Activated CD4-positive, alpha-beta T cell treated with anti-CD3 and anti-CD28 coated beads, Interleukin-2, Interleukin-4, amounts not matched to agents 100 ng/mL and 50 ng/mL, durations not matched to agents 16 hours and 8 hours (primary cell): ENCODE results near the gene TMEM187.
A peak's percentile ranks its signal among the peaks of the same experiment; 100 is the strongest.

Experiments used
- DNase-seq: peaks from one replicate; pipeline ENCODE4 v3.0.0-alpha.2; 2020; ENCODE audit warnings: low spot score

TMEM187 gene

DNA sequence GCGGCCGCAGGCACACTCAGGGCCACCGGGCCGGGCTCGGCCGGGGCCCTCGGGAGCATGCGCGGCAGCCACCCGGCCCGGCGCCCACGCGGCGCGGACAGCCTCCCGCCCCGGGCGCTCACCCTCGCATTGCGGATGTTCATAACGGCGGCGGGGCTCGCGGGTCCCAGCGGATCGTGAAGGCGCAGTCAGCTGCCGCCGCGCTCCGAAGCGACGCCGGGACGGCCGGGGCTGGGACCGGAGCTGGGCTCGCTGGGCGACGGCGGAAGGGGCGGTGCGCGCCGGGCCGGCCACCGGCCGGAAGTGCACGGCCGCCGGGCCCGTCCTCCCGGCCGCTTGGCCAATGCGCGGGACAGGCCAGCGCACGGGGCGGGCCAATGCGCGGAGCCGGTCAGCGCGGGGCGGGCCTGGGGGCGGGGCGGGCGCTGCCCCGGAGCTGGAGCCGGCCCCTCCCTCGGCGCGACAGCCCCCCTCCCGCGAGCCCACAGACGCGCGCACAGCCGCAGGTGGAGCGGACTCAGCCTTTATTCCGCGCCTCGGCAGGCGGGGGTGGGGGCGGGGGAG, 37.7 kb upstream of the TMEM187 start, which contains the start of gene NAA10:
TSS of gene NAA10 (minus strand) at position 276 of the 564 bp plus-strand sequence. CDS start at position 143, 133 bp downstream.
- DNase-seq = peak; percentile 69

DNA sequence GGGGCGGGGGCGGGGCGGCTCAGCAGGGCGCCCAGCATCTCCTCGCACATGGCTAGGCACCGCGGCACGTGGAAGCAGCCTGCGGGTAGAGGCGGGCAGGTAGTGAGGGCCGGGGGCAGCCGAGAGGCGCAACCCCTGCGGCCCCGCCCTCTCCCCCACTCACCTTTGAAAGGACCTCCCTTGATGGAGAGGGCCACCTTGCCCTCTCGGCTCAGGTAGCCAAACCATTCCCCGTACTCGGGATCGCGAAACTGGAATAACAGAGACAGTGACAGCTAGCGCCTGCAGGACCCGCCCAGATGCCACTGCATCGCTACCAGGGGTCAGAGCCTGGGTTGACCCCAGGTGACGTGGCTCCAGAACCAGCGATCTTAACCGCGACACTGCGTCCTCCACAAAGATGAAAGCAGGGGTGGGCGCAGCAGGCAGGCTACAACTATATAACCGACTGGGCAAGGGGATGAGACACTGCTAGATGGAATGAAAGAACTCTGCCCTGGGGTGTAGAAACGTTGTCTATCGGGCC, 37.2 kb upstream of the TMEM187 start:
- no peak for DNase-seq

- no peak for DNase-seq
These were observed 35.5 kb upstream of the TMEM187 start for GRCh38 chrX:153937056-153937455.

- DNase-seq = no peak
These were observed 34.2 kb upstream of the TMEM187 start for GRCh38 chrX:153938226-153938786.

DNA sequence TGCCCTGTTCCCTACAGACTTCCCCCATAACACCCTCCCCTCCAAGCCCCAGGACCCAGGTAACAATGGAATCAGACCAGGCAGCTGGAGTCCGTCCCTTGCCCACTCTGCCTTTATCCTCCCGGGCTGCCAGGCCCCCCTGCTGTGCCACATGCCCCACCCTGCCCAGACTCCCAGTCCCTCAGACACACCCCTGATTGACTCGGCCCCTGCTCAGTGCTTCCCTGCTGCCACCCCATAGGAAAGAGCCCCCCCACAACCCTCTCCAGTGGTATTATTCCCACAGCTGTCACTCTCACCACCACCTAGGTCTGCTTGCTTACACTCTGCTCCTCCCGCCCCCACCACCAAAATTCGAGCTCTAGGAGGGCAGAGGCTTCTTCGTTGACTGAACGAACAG, 33.0 kb upstream of the TMEM187 start:
- no peak for DNase-seq

DNA sequence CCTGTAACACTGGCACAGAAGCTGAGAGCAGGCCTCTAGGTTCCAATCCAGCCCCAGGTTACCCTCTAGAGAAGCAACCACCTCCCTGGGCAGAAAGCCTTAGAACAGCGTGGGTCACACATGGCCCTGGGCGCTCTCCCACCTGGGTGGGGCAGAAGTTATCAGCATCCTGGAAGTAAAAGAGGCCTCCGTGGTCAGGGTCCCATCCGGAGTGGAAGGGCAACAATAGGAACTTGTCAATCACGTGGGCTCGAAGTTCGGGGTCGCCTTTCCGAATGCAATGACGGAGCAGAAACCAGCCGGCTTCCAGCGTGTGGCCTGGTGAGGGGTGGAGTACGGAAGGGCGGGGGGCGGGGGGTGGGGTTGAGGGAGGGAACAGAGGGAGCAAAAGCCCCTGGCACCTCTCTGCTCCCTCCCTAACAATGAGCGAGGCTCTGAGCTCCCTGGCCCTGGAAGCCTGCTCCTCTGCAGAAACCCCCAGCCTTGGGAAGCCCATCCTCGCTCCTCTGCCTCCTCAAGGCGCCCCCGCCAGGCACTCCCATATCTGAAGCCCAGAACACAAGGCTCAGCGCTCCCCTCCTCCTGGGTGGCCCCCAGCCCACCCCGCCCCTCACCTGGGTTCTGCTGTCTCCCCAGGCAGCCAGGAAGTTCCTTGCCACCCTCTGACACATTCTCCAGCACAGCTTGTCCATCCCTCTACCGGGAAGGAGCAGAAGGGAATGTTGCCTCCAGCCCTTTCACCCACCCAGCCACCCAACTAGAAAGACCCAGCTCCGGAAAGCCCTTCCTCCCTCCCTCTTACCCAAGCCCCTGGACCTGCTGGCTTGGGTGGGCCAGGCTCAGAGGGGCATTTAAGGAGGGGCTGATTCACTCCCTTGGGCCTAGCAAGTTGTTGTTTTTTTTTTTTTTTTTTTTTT, 31.0 kb upstream of the TMEM187 start:
- no peak for DNase-seq

DNA sequence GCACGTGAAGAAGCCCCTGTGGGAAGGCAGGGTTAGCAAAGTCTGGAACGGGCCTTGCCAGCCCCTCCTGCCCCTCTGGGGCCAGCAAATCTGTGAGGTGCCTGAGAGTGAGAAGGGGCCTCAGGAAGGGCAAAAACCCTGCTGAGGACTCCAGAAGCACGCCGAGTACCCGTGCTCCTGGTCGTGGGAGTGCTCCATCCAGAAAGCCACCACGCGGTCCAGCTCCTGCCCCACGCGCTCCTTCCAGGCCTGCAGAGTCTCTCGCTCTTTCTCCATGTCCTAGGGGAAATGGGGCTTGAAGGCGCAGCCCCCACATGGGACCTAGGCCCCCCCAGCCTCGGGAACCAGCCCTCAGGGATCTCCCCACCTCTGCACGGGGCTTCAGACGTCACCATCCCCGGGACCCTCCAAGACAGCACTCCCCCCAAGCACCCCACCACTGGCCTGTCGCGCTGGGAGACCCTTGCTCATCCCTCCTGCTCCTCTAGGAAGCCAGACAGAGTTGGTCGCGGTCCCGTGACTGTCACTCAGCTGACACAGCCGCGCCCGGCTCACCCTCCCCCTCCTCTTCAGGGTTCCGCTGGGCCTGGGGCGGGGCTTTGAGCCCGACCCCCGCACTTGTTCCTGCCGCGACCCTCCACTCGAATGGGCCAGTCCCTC, 28.3 kb upstream of the TMEM187 start, which contains the start of gene RENBP:
TSS of gene RENBP (minus strand) at position 504 of the 660 bp plus-strand sequence. CDS start at position 471, 33 bp downstream.
- peak; percentile 35 for DNase-seq

GRCh38 chrX:153944800-153945150, 27.8 kb upstream of the TMEM187 start:
- no peak for DNase-seq

- DNase-seq = no peak
These were observed 26.3 kb upstream of the TMEM187 start for GRCh38 chrX:153945956-153946943.

- DNase-seq = peak; percentile 92
These were observed 25.4 kb upstream of the TMEM187 start for GRCh38 chrX:153947009-153947769.

- no peak for DNase-seq
These were observed 24.5 kb upstream of the TMEM187 start for GRCh38 chrX:153948002-153948466.

DNA sequence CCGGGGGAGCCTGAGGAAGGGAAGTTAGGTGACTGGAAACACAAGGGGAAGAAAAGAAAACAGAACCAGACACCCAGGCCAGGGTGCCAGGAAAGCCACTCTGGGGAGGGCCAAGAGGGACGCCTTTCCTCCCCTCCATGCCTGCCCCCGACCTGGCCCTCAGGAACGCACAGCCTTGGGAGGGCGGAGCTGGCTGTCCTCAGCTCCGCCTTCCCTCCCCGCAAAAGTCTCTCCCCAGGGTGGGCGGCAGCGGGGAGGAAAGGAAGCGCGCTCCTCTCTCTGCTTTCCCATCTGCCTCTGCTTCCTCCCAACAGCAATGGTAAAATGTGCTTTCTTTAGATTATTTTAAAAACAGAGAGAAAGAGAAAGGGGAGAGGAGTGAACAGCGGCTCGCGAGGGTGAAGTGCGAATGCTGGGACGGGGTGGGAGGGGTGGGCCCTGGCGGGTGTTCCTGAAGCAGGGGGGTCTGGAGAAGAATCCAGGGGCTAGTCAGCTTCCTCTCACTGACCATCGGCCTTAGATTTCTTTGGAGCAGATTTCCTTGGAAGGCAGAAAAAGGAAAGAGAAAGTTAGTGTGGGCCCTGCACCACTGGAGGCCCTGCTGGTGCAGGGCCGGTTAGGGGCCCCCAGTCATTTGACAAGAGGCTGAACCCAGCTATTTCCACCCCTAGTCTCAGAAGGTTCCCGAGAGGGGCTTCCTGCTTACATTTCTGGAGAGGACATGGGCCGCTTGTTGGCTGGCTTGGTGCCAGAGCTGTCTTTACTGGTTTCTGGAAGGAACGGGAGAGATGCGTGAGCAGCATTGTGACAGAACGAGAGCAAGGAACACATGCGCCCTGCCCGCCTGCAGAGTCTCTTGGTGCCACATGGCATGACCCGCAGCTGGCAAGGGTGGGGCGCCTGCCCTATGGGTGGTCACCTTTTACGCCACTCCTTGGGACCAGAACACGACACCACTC, 23.4 kb upstream of the TMEM187 start:
- no peak for DNase-seq

GRCh38 chrX:153950127-153950526, 22.4 kb upstream of the TMEM187 start:
- DNase-seq = no peak

DNA sequence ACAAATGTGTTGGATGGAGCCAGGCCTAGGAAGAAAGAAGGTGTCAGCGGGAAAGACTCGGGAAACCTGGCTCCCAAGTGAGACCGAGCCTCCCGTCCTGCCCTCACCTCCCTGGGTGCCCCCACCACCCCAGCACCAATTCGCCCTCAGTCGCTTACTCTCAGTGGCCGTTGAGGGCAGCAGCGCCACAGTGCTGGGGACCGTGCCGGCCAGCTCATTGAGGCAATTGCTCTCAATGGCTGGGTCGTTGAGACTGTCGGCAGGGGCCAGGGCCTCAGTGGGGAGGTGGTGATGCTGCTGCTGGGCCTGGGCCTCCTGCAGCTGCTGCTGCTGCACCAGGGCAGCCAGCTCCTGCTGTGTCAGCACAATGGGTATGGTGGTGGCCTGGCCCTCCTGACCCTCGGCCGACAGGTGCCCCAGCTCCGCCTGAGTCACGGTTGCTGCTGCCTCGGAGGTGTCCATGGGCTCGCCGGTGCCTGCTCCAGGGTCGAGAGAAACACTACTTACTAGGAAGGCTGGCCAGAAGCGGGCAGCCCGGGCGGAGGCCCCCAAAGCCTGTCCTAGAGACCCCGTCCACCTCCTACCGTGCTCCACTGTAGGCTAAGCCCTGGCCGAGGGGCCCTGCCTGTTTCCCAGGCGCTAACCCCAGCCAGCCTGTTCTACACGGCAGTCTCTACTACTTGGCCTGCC, 20.7 kb upstream of the TMEM187 start:
- no peak for DNase-seq

GRCh38 chrX:153952373-153953026, 20.1 kb upstream of the TMEM187 start:
- DNase-seq = no peak

- DNase-seq = peak; percentile 80
These were observed 19.2 kb upstream of the TMEM187 start for GRCh38 chrX:153953342-153953830.

DNA sequence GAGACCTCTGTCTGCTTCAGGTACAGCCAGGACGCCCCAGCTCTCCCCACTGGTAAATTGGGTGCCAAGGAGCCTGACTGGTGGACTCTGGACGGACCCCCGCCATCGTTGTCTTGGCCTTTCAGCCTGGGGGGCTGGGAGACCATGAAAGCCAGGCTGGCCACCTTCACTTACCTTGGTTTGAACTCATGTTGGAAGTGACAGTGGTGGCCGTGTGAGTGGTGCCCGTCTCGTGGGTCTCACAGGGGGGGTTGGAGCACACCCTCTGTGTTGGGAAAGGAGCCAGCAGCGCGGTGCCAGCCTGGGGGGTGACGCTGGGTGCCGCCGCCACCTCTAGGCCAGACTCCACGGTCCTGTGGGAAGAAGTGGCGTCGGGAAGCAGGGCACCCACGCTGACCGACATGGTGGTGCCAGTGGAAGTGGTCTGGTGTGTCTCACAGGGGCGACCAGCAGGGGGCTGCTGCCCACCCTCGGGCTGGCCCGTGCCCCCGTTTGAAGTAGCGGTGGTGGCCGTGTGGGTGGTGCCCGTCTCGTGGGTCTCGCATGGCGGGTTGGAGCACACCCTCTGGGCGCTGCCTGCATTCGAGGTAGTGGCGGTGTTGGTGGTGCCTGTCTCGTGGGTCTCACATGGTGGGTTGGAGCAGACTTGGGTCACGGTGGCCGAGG, 18.5 kb upstream of the TMEM187 start:
- DNase-seq = no peak
